ENCODE data around the gene MS4A4E.
"Not testable (repeated sequence)": the region's sequence is repeated elsewhere in the genome, so short reads cannot be mapped to it uniquely, and the experiment has no call there.

MS4A4E gene

GRCh38 chr11:60164550-60165075 is 78.3 kb downstream of the MS4A4E start:
- no peak for TF ChIP-seq CTCF (IDR thresholded peaks at IDR 0.05; ENCODE audit: insufficient read depth, low read depth, low read length, missing control alignments)
- DNase-seq (ENCODE audit: low read depth), result peak; percentile 72
- H3K4me3 ChIP-seq (ENCODE audit: low read length), result no peak overlapping the region

DNA sequence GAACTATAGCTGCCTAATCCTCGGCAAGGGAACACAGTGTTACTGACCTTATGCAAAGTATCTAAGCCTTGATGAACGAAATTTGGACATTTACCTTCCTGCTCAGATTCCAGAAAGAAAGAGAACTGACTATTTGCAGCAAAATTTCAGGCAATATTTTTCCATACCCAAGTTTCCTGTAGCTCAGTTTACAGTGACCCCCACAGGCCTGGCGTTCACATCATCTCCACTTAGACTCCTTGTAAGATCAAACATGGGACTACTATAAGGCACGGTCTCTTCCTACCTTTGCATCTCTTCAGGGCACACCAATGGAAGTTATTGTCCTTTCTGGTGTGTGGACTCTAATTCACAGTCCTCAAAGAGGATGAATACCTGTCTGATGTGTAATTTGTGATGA is 81.2 kb downstream of the MS4A4E start:
- H3K4me3 ChIP-seq (ENCODE audit: low read length), result no peak overlapping the region
- no peak for DNase-seq (ENCODE audit: low read depth)
- TF ChIP-seq CTCF (IDR thresholded peaks at IDR 0.05; ENCODE audit: insufficient read depth, low read depth, low read length, missing control alignments), result no peak

- DNase-seq (ENCODE audit: low read depth), result no peak
These were observed 81.8 kb downstream of the MS4A4E start for GRCh38 chr11:60161107-60161506.

DNA sequence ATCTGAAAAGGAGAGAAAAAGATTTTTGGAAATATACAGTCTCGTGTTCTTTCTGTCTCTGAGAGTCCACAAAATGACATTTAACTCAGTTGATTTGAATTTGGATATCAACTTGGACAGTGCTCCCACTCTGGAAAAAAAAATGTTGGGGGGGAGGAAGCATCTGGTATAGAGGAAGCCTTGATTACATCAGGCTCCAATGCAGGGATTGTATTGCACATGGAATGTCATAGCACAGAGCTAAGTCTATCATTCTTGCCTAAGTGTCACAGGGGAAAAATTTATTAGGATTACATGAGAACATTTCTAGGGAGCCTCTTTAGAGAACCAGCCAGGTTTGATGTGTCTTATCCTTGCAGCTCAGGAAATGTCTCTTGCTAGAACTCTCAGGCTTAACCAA is 83.1 kb downstream of the MS4A4E start:
- no peak for TF ChIP-seq CTCF (IDR thresholded peaks at IDR 0.05; ENCODE audit: insufficient read depth, low read depth, low read length, missing control alignments)

More at GRCh38 chr11:60161107-60161506, 81.8 kb downstream of the MS4A4E start:
- no peak overlapping the region for H3K4me3 ChIP-seq (ENCODE audit: low read length)
- no peak for TF ChIP-seq CTCF (IDR thresholded peaks at IDR 0.05; ENCODE audit: insufficient read depth, low read depth, low read length, missing control alignments)

GRCh38 chr11:60159284-60159683 is 83.7 kb downstream of the MS4A4E start:
- DNase-seq (ENCODE audit: low read depth), result no peak
- TF ChIP-seq CTCF (IDR thresholded peaks at IDR 0.05; ENCODE audit: insufficient read depth, low read depth, low read length, missing control alignments), result no peak

More for the DNA sequence above, 83.1 kb downstream of the MS4A4E start:
- DNase-seq (ENCODE audit: low read depth), result no peak
- H3K4me3 ChIP-seq (ENCODE audit: low read length), result no peak overlapping the region

GRCh38 chr11:60158636-60159035 is 84.3 kb downstream of the MS4A4E start:
- no peak for TF ChIP-seq CTCF (IDR thresholded peaks at IDR 0.05; ENCODE audit: insufficient read depth, low read depth, low read length, missing control alignments)
- peak; percentile 26 for DNase-seq (ENCODE audit: low read depth)

More at GRCh38 chr11:60159284-60159683, 83.7 kb downstream of the MS4A4E start:
- H3K4me3 ChIP-seq (ENCODE audit: low read length), result no peak overlapping the region

GRCh38 chr11:60155931-60156330 is 87.0 kb downstream of the MS4A4E start:
- DNase-seq (ENCODE audit: low read depth), result no peak
- H3K4me3 ChIP-seq (ENCODE audit: low read length), result no peak overlapping the region
- no peak for TF ChIP-seq CTCF (IDR thresholded peaks at IDR 0.05; ENCODE audit: insufficient read depth, low read depth, low read length, missing control alignments)

More at GRCh38 chr11:60158636-60159035, 84.3 kb downstream of the MS4A4E start:
- no peak overlapping the region for H3K4me3 ChIP-seq (ENCODE audit: low read length)

- not testable (repeated sequence) for H3K4me3 ChIP-seq (ENCODE audit: low read length); DNase-seq (ENCODE audit: low read depth)
These were observed 90.2 kb downstream of the MS4A4E start for GRCh38 chr11:60152727-60153126.
